GM18858 (cell line): ENCODE measurements around the gene KLHL18.
"Not testable (repeated sequence)": the region's sequence is repeated elsewhere in the genome, so short reads cannot be mapped to it uniquely, and the experiment has no call there.

Experiments used
- ATAC-seq: cut with Tn5 transposase; IDR thresholded peaks from one replicate; pipeline ENCODE4 v1.9.1; 2021; ENCODE audit not compliant: unreplicated experiment

KLHL18 gene

GRCh38 chr3:47282424-47283192 is at the start of gene KLHL18, which contains the start of gene KIF9:
KLHL18 (plus strand) TSS chr3:47282944; CDS start chr3:47282966, 22 bp downstream.
KIF9 (minus strand) TSS chr3:47282799; CDS start chr3:47277374, 5,425 bp downstream.
- ATAC-seq, result peak; percentile 70

- no peak for ATAC-seq
Observed at GRCh38 chr3:47238017-47238416, 44.7 kb upstream of the KLHL18 start.

- ATAC-seq, result no peak
Observed at GRCh38 chr3:47239929-47240328, 42.8 kb upstream of the KLHL18 start.

- ATAC-seq, result no peak
Observed at GRCh38 chr3:47243419-47244147, 39.2 kb upstream of the KLHL18 start.

GRCh38 chr3:47244531-47245100 is 38.1 kb upstream of the KLHL18 start:
- no peak for ATAC-seq

- no peak for ATAC-seq
Observed at GRCh38 chr3:47245271-47245670, 37.5 kb upstream of the KLHL18 start.

- no peak for ATAC-seq
Observed at GRCh38 chr3:47247131-47248064, 35.3 kb upstream of the KLHL18 start.

GRCh38 chr3:47250309-47251060 is 32.3 kb upstream of the KLHL18 start:
- no peak for ATAC-seq

- ATAC-seq, result not testable (repeated sequence)
Observed at GRCh38 chr3:47251085-47251484, 31.7 kb upstream of the KLHL18 start.

GRCh38 chr3:47251689-47252088 is 31.1 kb upstream of the KLHL18 start:
- ATAC-seq, result no peak

- ATAC-seq, result not testable (repeated sequence)
Observed at GRCh38 chr3:47256331-47256730, 26.4 kb upstream of the KLHL18 start.

GRCh38 chr3:47259114-47259513 is 23.6 kb upstream of the KLHL18 start:
- ATAC-seq, result no peak

- ATAC-seq, result no peak
Observed at GRCh38 chr3:47260605-47261004, 22.1 kb upstream of the KLHL18 start.

GRCh38 chr3:47261301-47261700 is 21.4 kb upstream of the KLHL18 start:
- ATAC-seq, result no peak

- ATAC-seq, result no peak
Observed at GRCh38 chr3:47265008-47265407, 17.7 kb upstream of the KLHL18 start.

- no peak for ATAC-seq
Observed at GRCh38 chr3:47265725-47266428, 16.9 kb upstream of the KLHL18 start.

- peak; percentile 51 for ATAC-seq
Observed at GRCh38 chr3:47266709-47267489, 15.8 kb upstream of the KLHL18 start.

GRCh38 chr3:47267490-47267824 is 15.3 kb upstream of the KLHL18 start:
- ATAC-seq, result no peak

GRCh38 chr3:47270526-47270925 is 12.2 kb upstream of the KLHL18 start:
- no peak for ATAC-seq
